Measurements from ENCODE around the gene SLC35E4.
"Not testable (repeated sequence)": the region's sequence is repeated elsewhere in the genome, so short reads cannot be mapped to it uniquely, and the experiment has no call there.

Gene SLC35E4

GRCh38 chr22:30606455-30607299, 28.9 kb upstream of the SLC35E4 start, which contains the start of gene TCN2:
TCN2 (plus strand) TSS chr22:30607174; CDS start chr22:30607332, 158 bp downstream.
- DNase-seq (ENCODE audit: insufficient read length, low spot score) (peak; percentile 58), FAIRE-seq (peak; percentile 30)
- 0 out of 2 replicates have a peak, but pooled peaks have one; percentile 19 for TF ChIP-seq POLR2A (IDR thresholded peaks at IDR 0.05; ENCODE audit: low read depth, low read length)

DNA sequence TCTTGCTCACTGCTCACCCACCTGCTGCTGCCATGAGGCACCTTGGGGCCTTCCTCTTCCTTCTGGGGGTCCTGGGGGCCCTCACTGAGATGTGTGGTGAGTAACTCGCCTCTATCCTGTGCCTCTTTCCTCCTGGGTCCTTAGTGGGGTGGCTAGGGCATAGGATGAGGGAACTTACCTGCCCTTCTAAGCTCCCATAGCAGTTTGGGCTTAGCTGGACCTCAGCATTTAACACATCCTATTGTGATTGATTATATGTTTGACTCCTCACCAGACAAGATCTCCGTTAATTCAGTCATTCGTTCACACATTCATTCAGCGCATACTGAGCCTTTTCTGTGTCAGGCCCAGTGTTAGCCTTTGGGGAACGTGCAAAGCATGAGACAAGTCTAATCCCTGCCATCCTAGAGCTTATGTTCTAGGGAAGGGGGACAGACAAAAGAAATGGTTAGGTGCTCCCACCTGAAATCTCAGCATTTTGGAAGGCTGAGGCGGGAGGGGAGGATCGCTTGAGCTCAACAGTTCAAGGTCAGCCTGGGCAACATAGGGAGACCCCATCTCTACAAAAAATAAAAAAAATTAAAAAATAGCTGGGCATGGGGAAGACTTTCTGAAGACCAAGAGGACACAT, 28.2 kb upstream of the SLC35E4 start:
- TF ChIP-seq POLR2A (IDR thresholded peaks at IDR 0.05; ENCODE audit: low read depth, low read length) = no peak
- FAIRE-seq (no peak), DNase-seq (ENCODE audit: insufficient read length, low spot score) (no peak)

- TF ChIP-seq POLR2A (IDR thresholded peaks at IDR 0.05; ENCODE audit: low read depth, low read length) = no peak
- DNase-seq (ENCODE audit: insufficient read length, low spot score) (no peak), FAIRE-seq (no peak)
These were observed 27.6 kb upstream of the SLC35E4 start for GRCh38 chr22:30607939-30608338.

DNA sequence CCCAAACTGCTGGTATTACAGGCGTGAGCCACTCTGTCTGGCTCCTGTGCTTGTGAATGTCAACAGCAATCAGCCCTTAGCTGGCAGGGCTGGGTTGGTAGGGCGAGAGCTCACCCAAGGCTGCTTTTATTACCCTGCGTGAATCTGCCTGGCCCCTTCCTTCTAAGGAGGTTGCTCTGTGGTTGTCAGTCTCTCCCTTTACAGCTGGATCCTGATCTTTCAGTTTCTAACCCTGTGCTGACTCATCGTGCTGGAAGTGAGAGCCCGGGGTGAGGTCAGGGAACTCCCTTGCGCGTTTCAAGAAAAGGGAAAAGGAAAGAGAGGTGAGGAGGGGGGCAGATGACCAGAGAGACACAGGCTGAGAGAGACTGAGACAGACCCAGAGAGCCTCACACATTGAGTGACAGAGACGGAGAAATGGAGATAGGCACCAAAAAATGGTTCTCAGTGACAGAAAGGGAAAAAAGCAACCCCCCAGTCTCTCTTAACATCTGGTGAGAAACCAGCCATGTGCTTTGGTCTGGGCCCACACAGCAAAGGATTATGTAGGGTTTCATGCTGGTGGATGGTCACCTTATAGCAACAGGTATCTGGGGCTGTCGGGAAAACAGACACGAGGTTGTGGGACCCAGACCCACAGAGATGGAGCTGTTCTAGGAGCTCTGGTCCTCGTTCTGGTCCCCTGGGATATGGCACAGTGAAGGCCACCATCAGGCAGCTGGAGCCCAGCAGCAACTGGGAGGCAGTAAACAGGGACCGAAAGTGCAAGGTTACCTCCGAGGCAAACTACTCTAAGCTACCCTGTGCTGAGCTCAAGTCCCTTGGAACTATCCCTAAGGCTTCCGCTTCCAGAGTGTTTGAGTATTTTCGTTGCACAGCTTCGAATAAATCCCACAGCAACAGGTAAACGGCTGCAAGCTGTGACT, 26.1 kb upstream of the SLC35E4 start:
- DNase-seq (ENCODE audit: insufficient read length, low spot score) (peak; percentile 76), FAIRE-seq (peak; percentile 84)
- TF ChIP-seq POLR2A (IDR thresholded peaks at IDR 0.05; ENCODE audit: low read depth, low read length) = no peak

GRCh38 chr22:30610299-30610698, 25.3 kb upstream of the SLC35E4 start:
- no peak for TF ChIP-seq POLR2A (IDR thresholded peaks at IDR 0.05; ENCODE audit: low read depth, low read length)
- no peak for DNase-seq (ENCODE audit: insufficient read length, low spot score)
- FAIRE-seq = no peak

- DNase-seq (ENCODE audit: insufficient read length, low spot score) (no peak), FAIRE-seq (no peak)
- TF ChIP-seq POLR2A (IDR thresholded peaks at IDR 0.05; ENCODE audit: low read depth, low read length) = no peak
These were observed 24.4 kb upstream of the SLC35E4 start for GRCh38 chr22:30611197-30611596.

DNA sequence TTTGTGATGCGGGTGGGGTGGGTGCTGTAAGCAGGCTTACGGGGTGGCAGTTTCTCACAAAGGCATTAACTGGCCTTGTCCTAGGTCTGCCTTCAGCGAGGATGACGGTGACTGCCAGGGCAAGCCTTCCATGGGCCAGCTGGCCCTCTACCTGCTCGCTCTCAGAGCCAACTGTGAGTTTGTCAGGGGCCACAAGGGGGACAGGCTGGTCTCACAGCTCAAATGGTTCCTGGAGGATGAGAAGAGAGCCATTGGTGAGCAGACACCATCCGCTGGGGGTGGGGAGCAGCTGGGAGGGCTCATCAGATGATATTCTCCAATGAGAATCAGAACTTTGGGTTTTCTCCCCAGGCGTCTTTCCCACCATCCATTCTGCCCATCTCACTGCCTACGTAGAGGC, 22.8 kb upstream of the SLC35E4 start:
- TF ChIP-seq POLR2A (IDR thresholded peaks at IDR 0.05; ENCODE audit: low read depth, low read length) = no peak
- FAIRE-seq = no peak
- no peak for DNase-seq (ENCODE audit: insufficient read length, low spot score)

DNA sequence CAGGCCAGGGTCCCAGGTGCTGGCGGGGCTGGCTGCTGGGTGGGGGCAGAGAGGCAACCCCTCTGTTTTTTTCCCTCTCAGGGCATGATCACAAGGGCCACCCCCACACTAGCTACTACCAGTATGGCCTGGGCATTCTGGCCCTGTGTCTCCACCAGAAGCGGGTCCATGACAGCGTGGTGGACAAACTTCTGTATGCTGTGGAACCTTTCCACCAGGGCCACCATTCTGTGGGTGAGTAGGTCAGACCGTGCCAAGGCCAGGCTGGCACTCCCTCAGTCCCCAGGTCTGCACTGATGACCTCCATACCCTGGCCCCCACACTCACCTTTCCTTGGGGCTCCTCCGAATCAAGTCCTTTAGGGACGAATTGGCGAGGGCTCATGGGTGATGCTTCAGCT, 21.3 kb upstream of the SLC35E4 start:
- DNase-seq (ENCODE audit: insufficient read length, low spot score) (no peak), FAIRE-seq (no peak)
- TF ChIP-seq POLR2A (IDR thresholded peaks at IDR 0.05; ENCODE audit: low read depth, low read length) = no peak

DNA sequence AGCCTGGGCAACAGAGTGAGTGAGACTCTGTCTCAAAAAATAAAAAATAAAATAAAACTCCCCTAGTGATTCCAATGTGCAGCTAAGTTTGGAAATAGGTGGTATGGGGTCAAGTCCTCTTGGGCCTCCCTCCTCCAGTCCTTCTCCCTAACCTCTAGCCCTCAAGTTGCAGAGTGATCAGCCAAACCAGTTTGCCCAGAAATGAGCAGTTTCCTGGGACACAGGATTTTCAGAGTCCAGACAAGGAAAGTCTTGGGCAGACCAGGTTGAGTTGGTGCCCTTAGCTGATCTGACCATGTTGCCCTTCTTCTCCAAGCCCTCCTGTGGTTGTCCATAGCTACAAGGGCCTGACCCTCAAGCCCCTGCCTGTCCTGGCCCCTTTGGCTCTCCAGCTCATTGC, 20.7 kb upstream of the SLC35E4 start:
- FAIRE-seq = no peak
- no peak for TF ChIP-seq POLR2A (IDR thresholded peaks at IDR 0.05; ENCODE audit: low read depth, low read length)
- no peak for DNase-seq (ENCODE audit: insufficient read length, low spot score)

DNA sequence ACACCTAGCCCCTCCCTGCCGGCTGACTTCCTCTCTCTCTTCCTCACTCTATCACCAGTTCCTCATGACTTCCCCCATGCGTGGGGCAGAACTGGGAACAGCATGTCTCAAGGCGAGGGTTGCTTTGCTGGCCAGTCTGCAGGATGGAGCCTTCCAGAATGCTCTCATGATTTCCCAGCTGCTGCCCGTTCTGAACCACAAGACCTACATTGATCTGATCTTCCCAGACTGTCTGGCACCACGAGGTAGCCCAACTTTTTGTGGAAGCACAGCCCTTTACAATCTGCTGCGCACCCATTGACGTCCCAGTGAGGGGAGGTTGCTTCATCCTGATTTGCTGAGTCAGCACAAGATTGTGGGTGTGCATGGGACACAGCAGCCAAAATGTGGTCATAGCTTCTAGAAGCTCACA, 20.0 kb upstream of the SLC35E4 start:
- DNase-seq (ENCODE audit: insufficient read length, low spot score) = no peak
- TF ChIP-seq POLR2A (IDR thresholded peaks at IDR 0.05; ENCODE audit: low read depth, low read length) = no peak
- FAIRE-seq = no peak

DNA sequence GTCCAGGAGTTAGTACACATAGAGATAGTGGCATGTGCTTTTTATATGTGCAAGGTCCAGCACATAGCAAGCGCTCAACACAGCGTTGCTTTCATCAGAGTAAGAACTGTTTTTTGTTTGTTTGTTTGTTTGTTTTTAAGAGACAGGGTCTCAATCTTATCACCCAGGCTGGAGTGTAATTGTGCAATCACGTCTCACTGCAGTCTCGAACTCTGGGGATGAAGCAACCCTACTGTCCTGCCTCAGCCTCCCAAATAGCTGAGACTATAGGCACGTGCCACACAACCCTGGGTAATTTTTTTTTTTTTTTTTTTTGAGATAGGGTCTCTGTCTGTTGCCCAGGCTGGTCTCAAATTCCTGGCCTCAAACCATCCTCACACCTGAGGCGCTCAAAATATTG, 17.8 kb upstream of the SLC35E4 start:
- FAIRE-seq (no peak), DNase-seq (ENCODE audit: insufficient read length, low spot score) (no peak)
- TF ChIP-seq POLR2A (IDR thresholded peaks at IDR 0.05; ENCODE audit: low read depth, low read length) = no peak

GRCh38 chr22:30619909-30620308, 15.7 kb upstream of the SLC35E4 start:
- not testable (repeated sequence) for FAIRE-seq

GRCh38 chr22:30626413-30626812, 9.2 kb upstream of the SLC35E4 start:
- DNase-seq (ENCODE audit: insufficient read length, low spot score) = no peak
- no peak for FAIRE-seq
- TF ChIP-seq POLR2A (IDR thresholded peaks at IDR 0.05; ENCODE audit: low read depth, low read length) = no peak

More at GRCh38 chr22:30619909-30620308, 15.7 kb upstream of the SLC35E4 start:
- DNase-seq (ENCODE audit: insufficient read length, low spot score) = not testable (repeated sequence)

DNA sequence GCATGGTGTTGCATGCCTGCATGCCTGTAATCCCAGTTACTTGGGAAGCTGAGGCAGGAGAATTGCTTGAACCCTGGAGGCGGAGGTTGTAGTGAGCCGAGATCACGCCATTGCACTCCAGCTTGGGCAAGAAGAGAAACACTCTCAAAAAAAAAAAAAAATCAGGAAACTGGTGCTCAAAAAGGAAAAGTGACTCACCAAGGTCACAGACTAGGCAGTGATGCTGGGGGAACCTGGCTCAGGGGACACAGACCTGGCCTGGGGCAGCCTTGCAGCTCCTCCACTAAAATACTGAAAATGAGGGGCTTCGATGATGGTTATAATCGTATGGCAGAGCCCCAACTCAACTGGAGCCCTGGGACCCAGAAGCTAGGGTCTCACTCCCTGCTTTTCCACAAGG, 8.1 kb upstream of the SLC35E4 start:
- no peak for TF ChIP-seq POLR2A (IDR thresholded peaks at IDR 0.05; ENCODE audit: low read depth, low read length)
- no peak for DNase-seq (ENCODE audit: insufficient read length, low spot score)
- no peak for FAIRE-seq
